GM23338 (cell line): ENCODE results near the gene KRTAP4-9.
"Not testable (repeated sequence)": the region's sequence is repeated elsewhere in the genome, so short reads cannot be mapped to it uniquely, and the experiment has no call there.

Experiments
- CTCF ChIP-seq, 2 experiments: fragments of 200-600 bp in 1 of 2; sonication (generic) in 1 of 2; conservative IDR thresholded peaks; 2 replicates each; pipeline versions ENCODE4 v1.5.1 to v1.6.1; 2016 to 2017; ENCODE audit warnings: antibody characterized with exemption in 2 of 2, low read depth in 2 of 2, mild to moderate bottlenecking in 2 of 2, moderate library complexity in 1 of 2
- EZH2 ChIP-seq: fragments of 200-600 bp; sonication (generic); IDR thresholded peaks from one replicate; pipeline ENCODE4 v1.8.0; 2017; ENCODE audit warnings: antibody characterized with exemption, mild to moderate bottlenecking, low read depth; ENCODE audit not compliant: unreplicated experiment
- EZH2phosphoT487 ChIP-seq: fragments of 200-600 bp; sonication (generic); IDR thresholded peaks from one replicate; pipeline ENCODE4 v1.8.1; 2018; ENCODE audit warnings: antibody characterized with exemption; ENCODE audit not compliant: unreplicated experiment
- JUNB ChIP-seq: IDR thresholded peaks from one replicate; pipeline ENCODE4 v1.6.1; 2016; ENCODE audit warnings: antibody characterized with exemption; ENCODE audit not compliant: unreplicated experiment
- POLR2AphosphoS5 ChIP-seq: IDR thresholded peaks from 2 replicates; pipeline ENCODE4 v1.6.1; 2016; ENCODE audit warnings: antibody characterized with exemption, low read depth
- REST ChIP-seq: IDR thresholded peaks from one replicate; pipeline ENCODE4 v1.6.1; 2018; ENCODE audit warnings: antibody characterized with exemption; ENCODE audit not compliant: unreplicated experiment
- ZNF462 ChIP-seq: fragments of 250-450 bp; sonication (Bioruptor Pico); IDR thresholded peaks from 2 replicates; pipeline ENCODE4 v1.5.0; 2020; ENCODE audit warnings: mild to moderate bottlenecking, moderate library complexity

GRCh38 chr17:41139865-41140264 is 34.7 kb downstream of the KRTAP4-9 start:
- TF ChIP-seq CTCF (conservative IDR thresholded peaks at IDR 0.05; ENCODE audit: low read depth in 2 of 2); ZNF462 (CRISPR knock-in tag); POLR2AphosphoS5; JUNB; REST; EZH2phosphoT487; EZH2: not testable (repeated sequence)
